ENCODE results near the gene PTPN14. TPM values are rescaled to one million over a fixed set of nuclear protein-coding genes. Genes with fewer than 3 reads are reported as not detected.

Gene PTPN14
- total and polyA plus RNA-seq, 2 experiments from 2014 or later, result 18.7 to 70.2 TPM

- no peaks in the 10 kb centered on the region for H4K20me1 ChIP-seq (replicated peaks; ENCODE audit: insufficient read depth)
- H3K36me3 Mint-ChIP-seq (ENCODE audit: low read depth), result no peaks in the 10 kb centered on the region
- H3K4me1 Mint-ChIP-seq, result peaks cover 2% of the 10 kb centered on the region; the same call in 2 of the 3 replicates
- no peaks in the 10 kb centered on the region for H3K9me3 Mint-ChIP-seq
- H3K9me2 ChIP-seq (ENCODE audit: insufficient read depth), result no peaks in the 10 kb centered on the region
- DNase-seq (ENCODE audit: low spot score), result peak; percentile 32
- H3K36me3 ChIP-seq (ENCODE audit: insufficient read depth), result no peaks in the 10 kb centered on the region
- H3K27ac Mint-ChIP-seq, result no peak overlapping the region
- no peak overlapping the region for H3K4me3 ChIP-seq
- no peaks in the 10 kb centered on the region for H3F3A ChIP-seq (replicated peaks; ENCODE audit: low read depth)
- no peaks in the 10 kb centered on the region for H3K4me1 ChIP-seq (ENCODE audit: insufficient read depth)
- H2AFZ ChIP-seq, result no peak overlapping the region
- H3K79me2 ChIP-seq (replicated peaks; ENCODE audit: insufficient read depth), result no peaks in the 10 kb centered on the region
- ATAC-seq, result peak; percentile 24
- no peak for TF ChIP-seq CREB1 (CRISPR knock-in tag; IDR thresholded peaks at IDR 0.05; ENCODE audit: low read depth)
- no peak overlapping the region for H3K4me2 ChIP-seq
- H3K27ac ChIP-seq (ENCODE audit: low read depth), result no peak overlapping the region
- no peak overlapping the region for H3K4me3 Mint-ChIP-seq
- no peaks in the 10 kb centered on the region for H3K27me3 ChIP-seq (ENCODE audit: insufficient read depth)
- H3K27me3 Mint-ChIP-seq (ENCODE audit: insufficient read depth, low read depth, poor library complexity), result peaks cover 12% of the 10 kb centered on the region
Observed at GRCh38 chr1:214326406-214326805, 225.0 kb downstream of the PTPN14 start.

- Mint-ChIP-seq H3K4me1 (peaks cover 2% of the 10 kb centered on the region; the same call in 2 of the 3 replicates), H3K27ac (no peak overlapping the region), H3K27me3 (ENCODE audit: insufficient read depth, low read depth, poor library complexity) (peaks cover 15% of the 10 kb centered on the region), H3K4me3 (no peak overlapping the region), H3K9me3 (no peaks in the 10 kb centered on the region), H3K36me3 (ENCODE audit: low read depth) (no peaks in the 10 kb centered on the region)
- Histone ChIP-seq H3F3A (replicated peaks; ENCODE audit: low read depth) (no peaks in the 10 kb centered on the region), H3K4me1 (ENCODE audit: insufficient read depth) (no peaks in the 10 kb centered on the region), H3K4me2 (no peak overlapping the region), H3K4me3 (no peak overlapping the region), H4K20me1 (replicated peaks; ENCODE audit: insufficient read depth) (no peaks in the 10 kb centered on the region), H2AFZ (no peak overlapping the region), H3K79me2 (replicated peaks; ENCODE audit: insufficient read depth) (no peaks in the 10 kb centered on the region), H3K27me3 (ENCODE audit: insufficient read depth) (no peaks in the 10 kb centered on the region), H3K9me2 (ENCODE audit: insufficient read depth) (no peaks in the 10 kb centered on the region), H3K27ac (ENCODE audit: low read depth) (no peak overlapping the region), H3K36me3 (ENCODE audit: insufficient read depth) (no peaks in the 10 kb centered on the region)
- ATAC-seq (no peak), DNase-seq (ENCODE audit: low spot score) (no peak)
- TF ChIP-seq EZH2 (IDR thresholded peaks at IDR 0.05; ENCODE audit: low read depth, unreplicated experiment), result no peak
- no peak for TF ChIP-seq REST (IDR thresholded peaks at IDR 0.05; ENCODE audit: unreplicated experiment)
- TF ChIP-seq ZNF331 (CRISPR knock-in tag; IDR thresholded peaks at IDR 0.05; ENCODE audit: low read depth), result no peak
- no peak for TF ChIP-seq ETS1 (IDR thresholded peaks at IDR 0.05)
- TF ChIP-seq JUNB (IDR thresholded peaks at IDR 0.05; ENCODE audit: unreplicated experiment), result no peak
Observed at GRCh38 chr1:214324896-214325800, 226.3 kb downstream of the PTPN14 start.

All from GM23338 (cell line).